ENCODE data around the gene CPED1.

The CPED1 gene

DNA sequence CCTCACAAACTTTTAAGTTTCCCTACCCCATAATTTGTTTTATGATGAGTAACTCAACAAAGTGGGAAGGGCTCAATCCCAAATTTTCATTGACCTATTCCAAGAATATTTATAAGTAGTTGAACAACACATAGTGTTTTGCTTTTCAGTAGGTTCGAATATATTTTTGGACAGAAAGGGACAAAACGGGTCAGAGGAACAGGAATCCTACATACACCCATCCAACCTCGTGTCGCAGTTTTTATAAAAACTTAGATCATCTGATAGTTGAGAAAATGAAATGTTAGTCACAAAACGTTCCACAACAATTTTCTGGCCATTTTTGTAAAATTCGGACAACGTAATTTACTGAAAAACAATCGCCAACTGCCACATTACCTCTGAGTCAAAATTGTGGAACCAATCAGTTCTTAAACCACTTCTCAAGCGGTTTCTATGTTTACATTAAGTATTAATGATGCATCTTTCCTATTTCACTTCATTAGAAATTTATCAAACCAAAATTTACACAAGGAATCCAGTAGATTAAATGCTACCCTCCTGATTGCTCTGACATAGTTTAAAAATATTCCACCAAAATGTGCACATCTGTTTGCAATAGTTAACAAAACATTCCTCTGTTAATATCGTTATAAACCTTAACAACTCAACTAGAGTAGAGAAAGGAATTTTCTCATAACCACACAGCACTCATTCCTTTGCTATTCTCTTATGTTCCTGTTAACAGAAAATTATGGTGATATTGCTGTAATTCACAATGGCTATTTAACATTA, 346.6 kb downstream of the CPED1 start:
- no peak for DNase-seq

GRCh38 chr7:121336579-121336978, 348.1 kb downstream of the CPED1 start:
- no peak for DNase-seq

GRCh38 chr7:121337398-121337797, 348.9 kb downstream of the CPED1 start:
- DNase-seq = no peak

GRCh38 chr7:121339082-121339481, 350.6 kb downstream of the CPED1 start:
- DNase-seq = no peak

DNA sequence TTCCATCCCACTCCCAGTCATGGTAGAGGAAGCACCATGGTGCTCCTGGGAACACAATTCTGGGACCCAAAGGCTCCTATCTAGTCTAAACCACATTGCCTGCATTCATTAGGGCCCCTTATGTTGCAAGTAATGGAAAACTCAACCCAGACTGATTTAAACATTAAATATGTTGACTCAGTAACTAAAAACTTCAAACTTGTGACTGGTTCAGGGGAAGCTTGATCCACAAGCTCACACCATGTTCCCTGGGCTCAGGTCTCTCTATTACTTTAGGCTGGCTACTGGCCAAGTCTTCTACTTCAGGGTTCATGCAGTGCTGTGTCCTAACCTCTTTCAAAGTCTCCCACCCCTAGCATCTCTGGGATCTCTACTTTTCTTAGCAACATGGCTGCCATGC, 353.4 kb downstream of the CPED1 start:
- DNase-seq = no peak

GRCh38 chr7:121342631-121343030, 354.1 kb downstream of the CPED1 start:
- DNase-seq = no peak

- DNase-seq = no peak
Observed at GRCh38 chr7:121343302-121343701, 354.8 kb downstream of the CPED1 start.

- no peak for DNase-seq
Observed at GRCh38 chr7:121344093-121344492, 355.6 kb downstream of the CPED1 start.

GRCh38 chr7:121344497-121344896, 356.0 kb downstream of the CPED1 start:
- DNase-seq = no peak
